Anterior cingulate cortex (tissue), 58 donors: ENCODE results near the gene QDPR.
A peak's percentile ranks its signal among the peaks of the same experiment; 100 is the strongest.

Experiments used
- DNase-seq, 58 donors: peaks; one replicate each; lab custom pipeline; 2025; lab: John Stamatoyannopoulos, UW

Gene QDPR

GRCh38 chr4:17531538-17532285 lies 19.8 kb upstream of the QDPR start:
- DNase-seq, result no peak

- no peak for DNase-seq
These were observed 16.8 kb upstream of the QDPR start for GRCh38 chr4:17528551-17529165.

GRCh38 chr4:17526695-17527477 lies 15.0 kb upstream of the QDPR start:
- DNase-seq, result no peak

- DNase-seq, result no peak
These were observed 11.8 kb upstream of the QDPR start for GRCh38 chr4:17523662-17524061.

- DNase-seq, result no peak
These were observed 9.7 kb upstream of the QDPR start for GRCh38 chr4:17521595-17521994.

- DNase-seq, result no peak
These were observed 5.8 kb upstream of the QDPR start for GRCh38 chr4:17517664-17518063.

GRCh38 chr4:17516980-17517379 lies 5.1 kb upstream of the QDPR start:
- DNase-seq, result no peak

GRCh38 chr4:17515445-17516407 lies 3.8 kb upstream of the QDPR start:
- DNase-seq, result peak in 8 of 58 donors; percentile 10 to 30 (median 20)

- no peak for DNase-seq
These were observed 3.0 kb upstream of the QDPR start, which contains the start of gene CLRN2 for GRCh38 chr4:17514865-17515264. Gene CLRN2 (plus strand): TSS chr4:17515165. CDS start chr4:17515267, 102 bp downstream.

GRCh38 chr4:17512973-17513665 lies 1.2 kb upstream of the QDPR start:
- DNase-seq, result no peak

- peak in 40 of 58 donors; percentile 41 to 84 (median 68) for DNase-seq
These were observed 361 bp downstream of the QDPR start for GRCh38 chr4:17511509-17511949.

- DNase-seq, result peak in 31 of 58 donors; percentile 3 to 56 (median 27)
These were observed 839 bp downstream of the QDPR start for GRCh38 chr4:17511051-17511450.

GRCh38 chr4:17510582-17510981 lies 1.3 kb downstream of the QDPR start:
- DNase-seq, result peak in 7 of 58 donors; percentile 10 to 39 (median 22)

- no peak for DNase-seq
These were observed 7.8 kb downstream of the QDPR start for GRCh38 chr4:17504081-17504480.

- no peak for DNase-seq
These were observed 9.1 kb downstream of the QDPR start for GRCh38 chr4:17502756-17503155.

GRCh38 chr4:17500574-17500973 lies 11.3 kb downstream of the QDPR start:
- no peak for DNase-seq

GRCh38 chr4:17497890-17498523 lies 13.9 kb downstream of the QDPR start:
- DNase-seq, result no peak

- peak in 35 of 58 donors; percentile 7 to 80 (median 24) for DNase-seq
These were observed 17.4 kb downstream of the QDPR start for GRCh38 chr4:17494258-17495190.
